K562 (cell line): ENCODE measurements around the gene C1orf167. TPM values are rescaled to one million over a fixed set of nuclear protein-coding genes. Genes with fewer than 3 reads are reported as not detected.

Experiments used
- HEY1 ChIP-seq: fragments of 250-450 bp; sonication (Bioruptor Pico); IDR thresholded peaks from 2 replicates; pipeline ENCODE4 v1.5.0; 2020; ENCODE audit warnings: mild to moderate bottlenecking, moderate library complexity, borderline replicate concordance
- JUNB ChIP-seq: fragments of 450-650 bp; formaldehyde crosslinking; conservative IDR thresholded peaks from 2 replicates; pipeline ENCODE4 v1.4.0; 2020; ENCODE audit warnings: mild to moderate bottlenecking
- KDM1A ChIP-seq, 2 experiments: fragments of 450-650 bp; IDR thresholded peaks; 2 replicates each; pipeline ENCODE4 v1.6.1; 2016; ENCODE audit warnings: mild to moderate bottlenecking in 2 of 2
- MAX ChIP-seq: sonication (generic); formaldehyde crosslinking; IDR thresholded peaks from 2 replicates; pipeline ENCODE4 v1.9.0; 2022; ENCODE audit warnings: mild to moderate bottlenecking, missing genetic modification reagents
- MEIS2 ChIP-seq: fragments of 450-650 bp; IDR thresholded peaks from 2 replicates; pipeline ENCODE4 v1.6.1; 2014; ENCODE audit warnings: mild to moderate bottlenecking; ENCODE audit not compliant: partially characterized antibody
- MTA1 ChIP-seq: fragments of 450-650 bp; IDR thresholded peaks from 2 replicates; pipeline ENCODE4 v1.6.1; 2017; ENCODE audit warnings: borderline replicate concordance
- PBX2 ChIP-seq, 2 experiments: IDR thresholded peaks in 1 of 2; conservative IDR thresholded peaks in 1 of 2; 2 replicates each; pipeline ENCODE4 v1.6.1; 2016; ENCODE audit warnings: low read depth in 2 of 2, mild to moderate bottlenecking in 1 of 2, missing compliant biosample characterization in 1 of 2, missing genetic modification characterization in 1 of 2, moderate library complexity in 1 of 2
- PKNOX1 ChIP-seq: fragments of 450-650 bp; IDR thresholded peaks from 2 replicates; pipeline ENCODE4 v1.6.1; 2016
- TFAM ChIP-seq: fragments of 250-450 bp; sonication (Bioruptor Pico); conservative IDR thresholded peaks from 2 replicates; pipeline ENCODE4 v1.5.0; 2021; ENCODE audit warnings: mild to moderate bottlenecking, moderate library complexity
- ZBTB8A ChIP-seq: fragments of 450-650 bp; IDR thresholded peaks from 2 replicates; pipeline ENCODE4 v1.6.1; 2018; ENCODE audit warnings: mild to moderate bottlenecking, moderate library complexity; ENCODE audit not compliant: partially characterized antibody
- ZNF431 ChIP-seq: sonication (generic); formaldehyde crosslinking; IDR thresholded peaks from 2 replicates; pipeline ENCODE4 v1.8.0; 2022; ENCODE audit warnings: mild to moderate bottlenecking, missing genetic modification reagents
- ZNF561 ChIP-seq: fragments of 450-650 bp; formaldehyde crosslinking; conservative IDR thresholded peaks from 2 replicates; pipeline ENCODE4 v1.4.0; 2020; ENCODE audit warnings: mild to moderate bottlenecking, moderate library complexity
- polyA plus RNA-seq, 8 experiments: library from polyadenylated mRNA; depleted of rRNA in 4 of 8; stranded (reverse) in 5 of 8; unstranded in 3 of 8; fragments of >200 nt; fragmentation: Nextera tagmentation in 2 of 8; fragmentation: Illumina TruSeq in 1 of 8; extraction: Ambion mirVana in 2 of 8; extraction: Trizol in 1 of 8; gene quantifications; 2 replicates each; pipeline versions ENCODE4 v1.2.1 to v1.2.3, GENCODE V29; 2011 to 2014; ENCODE audit warnings: inconsistent platforms in 1 of 8, missing spikeins in 1 of 8
- total RNA-seq, 7 experiments: library from RNA; depleted of rRNA in 6 of 7; stranded (reverse); fragments of >200 nt in 6 of 7; fragmentation: Illumina TruSeq in 2 of 7; extraction: Trizol in 2 of 7; gene quantifications; 2 replicates each; pipeline versions ENCODE4 v1.2.1 to v1.2.3, GENCODE V29; 2011 to 2021; ENCODE audit warnings: low replicate concordance in 1 of 7

The C1orf167 gene
- total and polyA plus RNA-seq, 9 of the 15 experiments (the other 6 are each of a cell fraction or from before 2014, with no cell fraction given) = 0.22 to 0.86 (median 0.31) TPM; not detected in 2

- peak; percentile 40; the same call in 1 of the 2 replicates for TF ChIP-seq PKNOX1
- no peak for TF ChIP-seq ZBTB8A
- TF ChIP-seq PBX2 (CRISPR knock-in tag; IDR thresholded peaks at IDR 0.05; ENCODE audit: low read depth) = no peak
- peak; percentile 56 for TF ChIP-seq PBX2 (tag; conservative IDR thresholded peaks at IDR 0.05; ENCODE audit: low read depth)
- no peak for TF ChIP-seq HEY1 (CRISPR knock-in tag)
- no peak for TF ChIP-seq TFAM
- TF ChIP-seq MEIS2 = peak; percentile 68
- no peak for TF ChIP-seq ZNF561 (CRISPR knock-in tag)
- TF ChIP-seq KDM1A (IDR thresholded peaks at IDR 0.05) = peak; percentile 38 to 50; a peak in 1 of 4 replicates
- no peak for TF ChIP-seq ZNF431
- 0 out of 2 replicates have a peak, but pooled peaks have one; percentile 19 for TF ChIP-seq MAX
- TF ChIP-seq JUNB = no peak
- no peak for TF ChIP-seq MTA1
Observed at GRCh38 chr1:11714831-11715575, 47.0 kb upstream of the C1orf167 start (continued).
